Stimulated activated memory B cell treated with anti-CD40 and anti-IgM and Interleukin-4, amounts not matched to agents 10 μg/mL and 1 μg/mL and 100 μg/mL, for 72 hours (primary cell): ENCODE results near the gene RAMACL.

Experiments used
- ATAC-seq: fragments of 150-1000 bp; cut with Tn5 transposase; 2 replicates; pipeline ENCODE4 v1.10.0; 2021
- H3K27ac Mint-ChIP-seq: one replicate; pipeline ENCODE4 v1.8.0; 2022; ENCODE audit warnings: mild to moderate bottlenecking, mixed read lengths
- H3K27me3 Mint-ChIP-seq: one replicate; pipeline ENCODE4 v1.8.0; 2022; ENCODE audit warnings: mixed read lengths
- H3K36me3 Mint-ChIP-seq: one replicate; pipeline ENCODE4 v1.8.0; 2022; ENCODE audit warnings: mixed read lengths
- H3K4me1 Mint-ChIP-seq: one replicate; pipeline ENCODE4 v1.8.0; 2022; ENCODE audit warnings: mixed read lengths
- H3K4me3 Mint-ChIP-seq: one replicate; pipeline ENCODE4 v1.8.0; 2022; ENCODE audit warnings: mild to moderate bottlenecking, moderate library complexity, mixed read lengths
- H3K9me3 Mint-ChIP-seq: one replicate; pipeline ENCODE4 v1.8.0; 2022; ENCODE audit warnings: mixed read lengths

Gene RAMACL

GRCh38 chr6:166610069-166610468 is 23.6 kb upstream of the RAMACL start:
- Mint-ChIP-seq H3K27ac (no peak overlapping the region), H3K36me3 (no peaks in the 10 kb centered on the region), H3K4me3 (no peak overlapping the region), H3K9me3 (no peaks in the 10 kb centered on the region), H3K27me3 (no peaks in the 10 kb centered on the region), H3K4me1 (no peaks in the 10 kb centered on the region)
- no peak for ATAC-seq

- Mint-ChIP-seq H3K9me3 (no peaks in the 10 kb centered on the region), H3K27ac (no peak overlapping the region), H3K4me1 (no peaks in the 10 kb centered on the region), H3K36me3 (no peaks in the 10 kb centered on the region), H3K27me3 (no peaks in the 10 kb centered on the region), H3K4me3 (no peak overlapping the region)
- ATAC-seq = no peak
Measured at GRCh38 chr6:166608774-166609173, 22.3 kb upstream of the RAMACL start.

- Mint-ChIP-seq H3K4me1 (no peaks in the 10 kb centered on the region), H3K4me3 (no peak overlapping the region), H3K27ac (no peak overlapping the region), H3K36me3 (peaks cover 5% of the 10 kb centered on the region), H3K27me3 (no peaks in the 10 kb centered on the region), H3K9me3 (no peaks in the 10 kb centered on the region)
- ATAC-seq = no peak
Measured at GRCh38 chr6:166605752-166606151, 19.3 kb upstream of the RAMACL start.

- H3K9me3 Mint-ChIP-seq = no peaks in the 10 kb centered on the region
- peaks cover 5% of the 10 kb centered on the region for H3K36me3 Mint-ChIP-seq
- H3K4me1 Mint-ChIP-seq = no peaks in the 10 kb centered on the region
- H3K27ac Mint-ChIP-seq = no peak overlapping the region
- no peak overlapping the region for H3K4me3 Mint-ChIP-seq
- H3K27me3 Mint-ChIP-seq = no peaks in the 10 kb centered on the region
- ATAC-seq = no peak
Measured at GRCh38 chr6:166604911-166605310, 18.4 kb upstream of the RAMACL start.

GRCh38 chr6:166604328-166604727 is 17.9 kb upstream of the RAMACL start:
- peaks cover 5% of the 10 kb centered on the region for H3K36me3 Mint-ChIP-seq
- H3K4me3 Mint-ChIP-seq = no peak overlapping the region
- no peak overlapping the region for H3K27ac Mint-ChIP-seq
- no peaks in the 10 kb centered on the region for H3K27me3 Mint-ChIP-seq
- no peak for ATAC-seq
- no peaks in the 10 kb centered on the region for H3K9me3 Mint-ChIP-seq
- H3K4me1 Mint-ChIP-seq = no peaks in the 10 kb centered on the region

GRCh38 chr6:166603043-166603690 is 16.7 kb upstream of the RAMACL start:
- Mint-ChIP-seq H3K4me3 (no peak overlapping the region), H3K9me3 (no peaks in the 10 kb centered on the region)
- ATAC-seq = no peak

GRCh38 chr6:166601956-166602355 is 15.5 kb upstream of the RAMACL start:
- no peak for ATAC-seq
- Mint-ChIP-seq H3K36me3 (peaks cover 11% of the 10 kb centered on the region), H3K9me3 (peaks cover 4% of the 10 kb centered on the region), H3K27ac (no peak overlapping the region), H3K4me3 (no peak overlapping the region), H3K4me1 (peaks cover 5% of the 10 kb centered on the region), H3K27me3 (peaks cover 6% of the 10 kb centered on the region)

More at GRCh38 chr6:166603043-166603690, 16.7 kb upstream of the RAMACL start:
- H3K4me1 Mint-ChIP-seq = no peaks in the 10 kb centered on the region
- H3K36me3 Mint-ChIP-seq = peaks cover 5% of the 10 kb centered on the region
- no peaks in the 10 kb centered on the region for H3K27me3 Mint-ChIP-seq
- H3K27ac Mint-ChIP-seq = no peak overlapping the region

GRCh38 chr6:166600931-166601330 is 14.5 kb upstream of the RAMACL start:
- peaks cover 10% of the 10 kb centered on the region for H3K27me3 Mint-ChIP-seq
- H3K36me3 Mint-ChIP-seq = peaks cover 18% of the 10 kb centered on the region
- ATAC-seq = no peak
- H3K4me3 Mint-ChIP-seq = no peak overlapping the region
- peaks cover 9% of the 10 kb centered on the region for H3K4me1 Mint-ChIP-seq
- H3K9me3 Mint-ChIP-seq = peaks cover 6% of the 10 kb centered on the region
- no peak overlapping the region for H3K27ac Mint-ChIP-seq

GRCh38 chr6:166599205-166599604 is 12.7 kb upstream of the RAMACL start:
- H3K27ac Mint-ChIP-seq = no peak overlapping the region
- H3K9me3 Mint-ChIP-seq = peaks cover 6% of the 10 kb centered on the region
- peaks cover 21% of the 10 kb centered on the region for H3K36me3 Mint-ChIP-seq
- H3K27me3 Mint-ChIP-seq = peaks cover 10% of the 10 kb centered on the region
- no peak for ATAC-seq
- peaks cover 9% of the 10 kb centered on the region for H3K4me1 Mint-ChIP-seq
- H3K4me3 Mint-ChIP-seq = no peak overlapping the region

- Mint-ChIP-seq H3K4me1 (peaks cover 9% of the 10 kb centered on the region), H3K9me3 (peaks cover 6% of the 10 kb centered on the region), H3K27me3 (peaks cover 10% of the 10 kb centered on the region), H3K4me3 (no peak overlapping the region), H3K27ac (no peak overlapping the region), H3K36me3 (peaks cover 21% of the 10 kb centered on the region)
- ATAC-seq = no peak
Measured at GRCh38 chr6:166598441-166599138, 12.1 kb upstream of the RAMACL start.

GRCh38 chr6:166597711-166598440 is 11.4 kb upstream of the RAMACL start:
- Mint-ChIP-seq H3K4me1 (peaks cover 9% of the 10 kb centered on the region), H3K27ac (no peak overlapping the region), H3K27me3 (peaks cover 10% of the 10 kb centered on the region), H3K36me3 (peaks cover 21% of the 10 kb centered on the region), H3K4me3 (no peak overlapping the region), H3K9me3 (peaks cover 6% of the 10 kb centered on the region)
- no peak for ATAC-seq

GRCh38 chr6:166596776-166597507 is 10.5 kb upstream of the RAMACL start:
- ATAC-seq = no peak
- Mint-ChIP-seq H3K27ac (no peak overlapping the region), H3K36me3 (peaks cover 16% of the 10 kb centered on the region), H3K9me3 (peaks cover 6% of the 10 kb centered on the region), H3K27me3 (peaks cover 10% of the 10 kb centered on the region), H3K4me3 (no peak overlapping the region), H3K4me1 (peaks cover 9% of the 10 kb centered on the region)

GRCh38 chr6:166595949-166596348 is 9.5 kb upstream of the RAMACL start:
- Mint-ChIP-seq H3K27ac (no peak overlapping the region), H3K4me3 (no peak overlapping the region), H3K9me3 (peaks cover 6% of the 10 kb centered on the region), H3K4me1 (peaks cover 9% of the 10 kb centered on the region), H3K36me3 (peaks cover 16% of the 10 kb centered on the region), H3K27me3 (peaks cover 10% of the 10 kb centered on the region)
- ATAC-seq = no peak

- H3K27ac Mint-ChIP-seq = no peak overlapping the region
- ATAC-seq = no peak
- H3K4me1 Mint-ChIP-seq = peaks cover 11% of the 10 kb centered on the region
- peaks cover 6% of the 10 kb centered on the region for H3K9me3 Mint-ChIP-seq
- H3K36me3 Mint-ChIP-seq = peaks cover 16% of the 10 kb centered on the region
- H3K4me3 Mint-ChIP-seq = no peak overlapping the region
- peaks cover 10% of the 10 kb centered on the region for H3K27me3 Mint-ChIP-seq
Measured at GRCh38 chr6:166595061-166595780, 8.7 kb upstream of the RAMACL start.
